A673 (cell line): ENCODE results near the gene THRB. TPM values are rescaled to one million over a fixed set of nuclear protein-coding genes. Genes with fewer than 3 reads are reported as not detected.
"Not testable (repeated sequence)": the region's sequence is repeated elsewhere in the genome, so short reads cannot be mapped to it uniquely, and the experiment has no call there.

Experiments
- BruUV-seq: library from RNA; stranded (reverse); fragments of 400-500 nt; replicated peaks from 2 replicates; lab custom pipeline; 2021; lab: Mats Ljungman, UMichigan
- CTCF ChIA-PET: fragments of 300-600 bp; sonication (Branson Sonifier 250); formaldehyde crosslinking; loops from one replicate; lab custom pipeline; 2022; ENCODE audit warnings: antibody characterized with exemption; lab: Charles Lee
- POLR2A ChIA-PET: fragments of 300-600 bp; sonication (Branson Sonifier 250); formaldehyde crosslinking; loops from one replicate; lab custom pipeline; 2022; ENCODE audit warnings: antibody characterized with exemption; ENCODE audit not compliant: low non-redundant PET; lab: Charles Lee
- DNase-seq: peaks from one replicate; pipeline ENCODE4 v3.0.0-alpha.2; 2015; ENCODE audit warnings: low spot score
- H3K27ac ChIP-seq: fragments of 200-600 bp; sonication (generic); 2 replicates; pipeline ENCODE4 v1.5.1; 2016; ENCODE audit warnings: mixed run types, low read depth, mild to moderate bottlenecking, mixed read lengths, antibody characterized with exemption, low read length; ENCODE audit not compliant: poor library complexity, severe bottlenecking
- H3K27me3 ChIP-seq: fragments of 200-600 bp; sonication (generic); replicated peaks from 2 replicates; pipeline ENCODE4 v1.6.1; 2017; ENCODE audit warnings: mixed run types, low read depth, mild to moderate bottlenecking, mixed read lengths, antibody characterized with exemption, low read length; ENCODE audit not compliant: insufficient read depth, poor library complexity
- H3K36me3 ChIP-seq: fragments of 200-600 bp; sonication (generic); 2 replicates; pipeline ENCODE4 v1.6.1; 2016; ENCODE audit warnings: mixed run types, mild to moderate bottlenecking, mixed read lengths, antibody characterized with exemption, low read length; ENCODE audit not compliant: insufficient read depth, poor library complexity, severe bottlenecking
- H3K4me1 ChIP-seq: fragments of 200-600 bp; sonication (generic); 2 replicates; pipeline ENCODE4 v1.6.1; 2017; ENCODE audit warnings: mixed run types, mild to moderate bottlenecking, mixed read lengths, antibody characterized with exemption, low read length; ENCODE audit not compliant: insufficient read depth, poor library complexity, severe bottlenecking
- H3K4me3 ChIP-seq: fragments of 200-600 bp; sonication (generic); 2 replicates; pipeline ENCODE4 v1.5.1; 2016; ENCODE audit warnings: low read depth, mixed run types, mild to moderate bottlenecking, mixed read lengths, low read length; ENCODE audit not compliant: poor library complexity, severe bottlenecking
- H3K9me3 ChIP-seq: fragments of 200-600 bp; sonication (generic); 2 replicates; pipeline ENCODE4 v1.6.1; 2016; ENCODE audit warnings: mixed run types, low read depth, mild to moderate bottlenecking, mixed read lengths, antibody characterized with exemption, low read length; ENCODE audit not compliant: poor library complexity, severe bottlenecking
- EZH2 ChIP-seq: fragments of 200-600 bp; sonication (generic); IDR thresholded peaks from 2 replicates; pipeline ENCODE4 v1.6.1; 2017; ENCODE audit warnings: borderline replicate concordance, low read depth, mild to moderate bottlenecking, mixed read lengths, antibody characterized with exemption, low read length; ENCODE audit not compliant: poor library complexity, severe bottlenecking
- intact Hi-C: fragments of 100-400 bp; cut with micrococcal nuclease; formaldehyde crosslinking; loops from one replicate; pipeline ENCODE4 v1.10.0; 2022; ENCODE audit not compliant: unreplicated experiment
- total RNA-seq: library from RNA; stranded (reverse); gene quantifications from 2 replicates; pipeline ENCODE4 v1.2.3, GENCODE V29; 2021
- TF ChIP-seq, protein P1 (sequence below): fragments of 300-800, 200-600 bp; sonication (generic); conservative IDR thresholded peaks from 2 replicates; pipeline ENCODE4 v1.5.1; 2017; ENCODE audit warnings: low read depth, mild to moderate bottlenecking, antibody characterized with exemption, low read length, moderate library complexity, mixed read lengths

The THRB gene
- total RNA-seq, 1 experiment from 2014 or later: 0.11 TPM

- no peaks in the 10 kb centered on the region for H3K9me3 ChIP-seq
- no peaks in the 10 kb centered on the region for H3K27me3 ChIP-seq
- BruUV-seq: no TSS peak
- DNase-seq: no peak
- H3K36me3 ChIP-seq: no peaks in the 10 kb centered on the region
- H3K27ac ChIP-seq: no peak overlapping the region
- intact Hi-C loops: no loop called here
- no peak overlapping the region for H3K4me3 ChIP-seq
- ChIA-PET POLR2A (no interaction called here), CTCF (no interaction called here)
- no peaks in the 10 kb centered on the region for H3K4me1 ChIP-seq
- no peak for TF ChIP-seq EZH2
- TF ChIP-seq, protein P1, sequence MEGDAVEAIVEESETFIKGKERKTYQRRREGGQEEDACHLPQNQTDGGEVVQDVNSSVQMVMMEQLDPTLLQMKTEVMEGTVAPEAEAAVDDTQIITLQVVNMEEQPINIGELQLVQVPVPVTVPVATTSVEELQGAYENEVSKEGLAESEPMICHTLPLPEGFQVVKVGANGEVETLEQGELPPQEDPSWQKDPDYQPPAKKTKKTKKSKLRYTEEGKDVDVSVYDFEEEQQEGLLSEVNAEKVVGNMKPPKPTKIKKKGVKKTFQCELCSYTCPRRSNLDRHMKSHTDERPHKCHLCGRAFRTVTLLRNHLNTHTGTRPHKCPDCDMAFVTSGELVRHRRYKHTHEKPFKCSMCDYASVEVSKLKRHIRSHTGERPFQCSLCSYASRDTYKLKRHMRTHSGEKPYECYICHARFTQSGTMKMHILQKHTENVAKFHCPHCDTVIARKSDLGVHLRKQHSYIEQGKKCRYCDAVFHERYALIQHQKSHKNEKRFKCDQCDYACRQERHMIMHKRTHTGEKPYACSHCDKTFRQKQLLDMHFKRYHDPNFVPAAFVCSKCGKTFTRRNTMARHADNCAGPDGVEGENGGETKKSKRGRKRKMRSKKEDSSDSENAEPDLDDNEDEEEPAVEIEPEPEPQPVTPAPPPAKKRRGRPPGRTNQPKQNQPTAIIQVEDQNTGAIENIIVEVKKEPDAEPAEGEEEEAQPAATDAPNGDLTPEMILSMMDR: no peak
These were observed 61.7 kb downstream of the THRB start for GRCh38 chr3:24432989-24433388.

DNA sequence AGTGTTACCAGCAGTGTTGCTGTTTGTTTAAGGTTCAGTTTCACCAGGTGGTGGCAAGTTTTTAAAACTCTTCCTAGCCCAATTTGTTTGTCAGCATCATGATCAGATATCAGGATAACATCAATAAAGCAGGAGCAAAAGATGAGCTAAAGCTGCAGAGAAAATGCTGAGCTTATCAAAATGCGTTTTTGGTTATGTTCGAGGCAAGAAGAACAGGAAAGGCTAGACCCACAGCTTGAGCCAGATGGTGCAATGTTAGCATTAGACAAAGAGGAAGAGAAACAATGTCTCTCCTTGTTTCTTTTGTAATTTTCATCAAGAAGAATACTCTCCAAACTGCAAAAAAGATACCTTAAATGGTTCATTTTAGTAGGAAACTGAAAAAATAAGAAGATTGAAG, 66.2 kb downstream of the THRB start:
- ChIA-PET CTCF (no interaction called here), POLR2A (no interaction called here)
- DNase-seq: no peak
- Histone ChIP-seq H3K4me3 (no peak overlapping the region), H3K9me3 (no peaks in the 10 kb centered on the region), H3K27ac (no peak overlapping the region), H3K27me3 (no peaks in the 10 kb centered on the region), H3K4me1 (no peaks in the 10 kb centered on the region), H3K36me3 (no peaks in the 10 kb centered on the region)
- intact Hi-C loops: no loop called here
- no TSS peak for BruUV-seq
- no peak for TF ChIP-seq EZH2

DNA sequence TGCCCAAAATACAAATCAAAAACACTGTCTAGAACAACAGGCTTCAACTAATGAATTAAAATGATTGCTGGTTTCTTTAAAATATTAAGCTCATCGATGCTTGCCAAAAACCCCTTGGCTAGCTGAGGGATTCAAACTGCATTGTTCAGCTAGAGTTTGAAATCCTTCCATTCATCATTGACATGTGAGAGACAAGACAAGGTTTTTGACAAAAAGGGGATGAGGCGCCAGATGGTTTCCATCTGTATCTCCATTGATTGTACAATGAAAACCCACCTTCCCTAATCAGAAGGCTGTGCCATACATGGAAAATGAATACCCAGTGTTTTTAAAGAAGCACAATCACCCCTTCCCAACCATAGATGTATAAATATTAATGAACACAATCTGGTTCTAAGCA, 67.8 kb downstream of the THRB start:
- no TSS peak for BruUV-seq

GRCh38 chr3:24420829-24421228, 73.8 kb downstream of the THRB start:
- H3K36me3 ChIP-seq, POLR2A ChIA-PET, DNase-seq, H3K4me3 ChIP-seq, H3K27me3 ChIP-seq, BruUV-seq, intact Hi-C loops, CTCF ChIA-PET, H3K9me3 ChIP-seq, H3K27ac ChIP-seq, H3K4me1 ChIP-seq: not testable (repeated sequence)

More for the DNA sequence above, 67.8 kb downstream of the THRB start:
- POLR2A ChIA-PET: no interaction called here
- no peak overlapping the region for H3K4me3 ChIP-seq
- intact Hi-C loops: no loop called here
- H3K36me3 ChIP-seq: no peaks in the 10 kb centered on the region
- no peak overlapping the region for H3K27ac ChIP-seq
- no peaks in the 10 kb centered on the region for H3K4me1 ChIP-seq
- CTCF ChIA-PET: no interaction called here
- no peaks in the 10 kb centered on the region for H3K9me3 ChIP-seq
- TF ChIP-seq, protein P1: no peak
- TF ChIP-seq EZH2: no peak
- no peak for DNase-seq
- no peaks in the 10 kb centered on the region for H3K27me3 ChIP-seq
